ENCODE results near the gene UNC5C.

DNA sequence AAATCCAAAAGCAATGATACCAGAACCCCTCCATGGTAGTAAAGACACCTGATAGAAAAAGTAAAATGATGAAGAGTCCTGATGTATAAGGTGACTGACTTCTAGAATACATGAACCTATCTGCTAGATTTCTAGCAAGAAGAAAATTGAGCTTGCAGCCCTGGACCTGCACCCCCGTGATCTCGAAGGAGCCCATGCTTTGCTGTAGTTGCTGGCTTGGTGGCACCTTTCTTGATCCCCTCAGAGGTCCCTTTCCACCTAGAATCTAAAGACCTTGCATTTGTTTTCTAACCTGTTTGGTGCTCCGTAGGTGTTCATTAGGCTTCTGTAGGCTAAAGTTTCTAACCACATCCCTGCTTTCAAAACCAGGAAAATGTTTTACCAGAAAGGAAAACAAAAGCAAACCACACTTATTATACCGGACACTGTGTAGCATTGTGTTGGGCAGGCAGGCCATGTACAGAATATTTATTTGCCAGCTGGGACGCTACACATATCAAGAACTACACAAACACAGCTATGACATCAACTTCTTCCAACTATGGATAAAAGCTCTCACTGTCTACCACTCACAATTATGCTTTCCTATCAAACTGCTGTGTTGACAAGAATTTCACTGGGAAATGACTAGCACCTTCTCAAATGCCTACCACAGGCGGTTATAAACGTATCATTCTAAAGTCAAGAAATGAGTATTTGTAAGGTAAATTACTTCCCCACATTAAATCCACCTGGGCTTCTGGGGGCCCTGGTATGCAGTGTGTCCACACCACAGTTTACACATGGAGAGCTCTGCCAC is 316.2 kb downstream of the UNC5C start:
- TF ChIP-seq, protein P1, sequence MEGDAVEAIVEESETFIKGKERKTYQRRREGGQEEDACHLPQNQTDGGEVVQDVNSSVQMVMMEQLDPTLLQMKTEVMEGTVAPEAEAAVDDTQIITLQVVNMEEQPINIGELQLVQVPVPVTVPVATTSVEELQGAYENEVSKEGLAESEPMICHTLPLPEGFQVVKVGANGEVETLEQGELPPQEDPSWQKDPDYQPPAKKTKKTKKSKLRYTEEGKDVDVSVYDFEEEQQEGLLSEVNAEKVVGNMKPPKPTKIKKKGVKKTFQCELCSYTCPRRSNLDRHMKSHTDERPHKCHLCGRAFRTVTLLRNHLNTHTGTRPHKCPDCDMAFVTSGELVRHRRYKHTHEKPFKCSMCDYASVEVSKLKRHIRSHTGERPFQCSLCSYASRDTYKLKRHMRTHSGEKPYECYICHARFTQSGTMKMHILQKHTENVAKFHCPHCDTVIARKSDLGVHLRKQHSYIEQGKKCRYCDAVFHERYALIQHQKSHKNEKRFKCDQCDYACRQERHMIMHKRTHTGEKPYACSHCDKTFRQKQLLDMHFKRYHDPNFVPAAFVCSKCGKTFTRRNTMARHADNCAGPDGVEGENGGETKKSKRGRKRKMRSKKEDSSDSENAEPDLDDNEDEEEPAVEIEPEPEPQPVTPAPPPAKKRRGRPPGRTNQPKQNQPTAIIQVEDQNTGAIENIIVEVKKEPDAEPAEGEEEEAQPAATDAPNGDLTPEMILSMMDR (IDR thresholded peaks at IDR 0.05): no peak
- TF ChIP-seq POLR2A (IDR thresholded peaks at IDR 0.05): no peak
